ENCODE measurements around the gene INPP5J. TPM values are rescaled to one million over a fixed set of nuclear protein-coding genes. Genes with fewer than 3 reads are reported as not detected.

The INPP5J gene
- polyA plus RNA-seq, 1 donor from 2014 or later, result 3.7 TPM

GRCh38 chr22:31143537-31143936 lies 20.8 kb downstream of the INPP5J start:
- Histone ChIP-seq H3K9ac (ENCODE audit: low read length) (no peak overlapping the region), H3F3A (ENCODE audit: insufficient read depth, low read length, poor library complexity, severe bottlenecking) (no peaks in the 10 kb centered on the region), H3K4me3 (ENCODE audit: low read length) (no peak overlapping the region), H3K27me3 (ENCODE audit: insufficient read depth, low read depth, low read length) (no peaks in the 10 kb centered on the region), H2AFZ (ENCODE audit: low read depth, low read length) (no peak overlapping the region), H3K9me2 (ENCODE audit: insufficient read depth, low read length) (no peaks in the 10 kb centered on the region), H3K9me3 (ENCODE audit: low read length) (no peaks in the 10 kb centered on the region), H4K20me1 (ENCODE audit: insufficient read depth) (no peaks in the 10 kb centered on the region), H3K79me2 (replicated peaks; ENCODE audit: insufficient read depth, low read length) (no peaks in the 10 kb centered on the region), H3K4me2 (ENCODE audit: low read length) (no peak overlapping the region), H3K27ac (ENCODE audit: low read length) (no peak overlapping the region), H3K36me3 (ENCODE audit: insufficient read depth, low read length) (no peaks in the 10 kb centered on the region)
- TF ChIP-seq EP300 (conservative IDR thresholded peaks at IDR 0.05; ENCODE audit: poor library complexity, severe bottlenecking) (no peak), EZH2 (IDR thresholded peaks at IDR 0.05; ENCODE audit: borderline replicate concordance, insufficient read depth, low read length, poor library complexity, severe bottlenecking) (no peak), REST (IDR thresholded peaks at IDR 0.05; ENCODE audit: borderline replicate concordance) (no peak), SMC3 (conservative IDR thresholded peaks at IDR 0.05; ENCODE audit: poor library complexity) (no peak), POLR2AphosphoS5 (IDR thresholded peaks at IDR 0.05) (no peak), MXI1 (conservative IDR thresholded peaks at IDR 0.05; ENCODE audit: poor library complexity, severe bottlenecking) (no peak), RAD21 (conservative IDR thresholded peaks at IDR 0.05) (no peak), CTCF (IDR thresholded peaks at IDR 0.05; ENCODE audit: poor library complexity, severe bottlenecking) (no peak), TAF1 (IDR thresholded peaks at IDR 0.05; ENCODE audit: low read depth) (no peak)

- H3K9me2 ChIP-seq (ENCODE audit: insufficient read depth, low read length), result no peaks in the 10 kb centered on the region
- no peaks in the 10 kb centered on the region for H3K79me2 ChIP-seq (replicated peaks; ENCODE audit: insufficient read depth, low read length)
- H3K4me2 ChIP-seq (ENCODE audit: low read length), result no peak overlapping the region
- no peak overlapping the region for H3K9ac ChIP-seq (ENCODE audit: low read length)
- no peaks in the 10 kb centered on the region for H3K9me3 ChIP-seq (ENCODE audit: low read length)
- H3K36me3 ChIP-seq (ENCODE audit: insufficient read depth, low read length), result no peaks in the 10 kb centered on the region
- H3K27me3 ChIP-seq (ENCODE audit: insufficient read depth, low read depth, low read length), result no peaks in the 10 kb centered on the region
- no peak overlapping the region for H2AFZ ChIP-seq (ENCODE audit: low read depth, low read length)
- TF ChIP-seq EZH2 (IDR thresholded peaks at IDR 0.05; ENCODE audit: borderline replicate concordance, insufficient read depth, low read length, poor library complexity, severe bottlenecking), result no peak
- TF ChIP-seq TAF1 (IDR thresholded peaks at IDR 0.05; ENCODE audit: low read depth), result no peak
- TF ChIP-seq MXI1 (conservative IDR thresholded peaks at IDR 0.05; ENCODE audit: poor library complexity, severe bottlenecking), result no peak
- TF ChIP-seq SMC3 (conservative IDR thresholded peaks at IDR 0.05; ENCODE audit: poor library complexity), result no peak
- no peak for TF ChIP-seq REST (IDR thresholded peaks at IDR 0.05; ENCODE audit: borderline replicate concordance)
- no peak for TF ChIP-seq EP300 (conservative IDR thresholded peaks at IDR 0.05; ENCODE audit: poor library complexity, severe bottlenecking)
- TF ChIP-seq POLR2AphosphoS5 (IDR thresholded peaks at IDR 0.05), result no peak
- no peak for TF ChIP-seq CTCF (IDR thresholded peaks at IDR 0.05; ENCODE audit: poor library complexity, severe bottlenecking)
- no peak for TF ChIP-seq RAD21 (conservative IDR thresholded peaks at IDR 0.05)
- H3K4me3 ChIP-seq (ENCODE audit: low read length), result no peak overlapping the region
- H3F3A ChIP-seq (ENCODE audit: insufficient read depth, low read length, poor library complexity, severe bottlenecking), result no peaks in the 10 kb centered on the region
- H3K27ac ChIP-seq (ENCODE audit: low read length), result no peak overlapping the region
- no peaks in the 10 kb centered on the region for H4K20me1 ChIP-seq (ENCODE audit: insufficient read depth)
These were observed 21.5 kb downstream of the INPP5J start for GRCh38 chr22:31144223-31144622.
